ENCODE data around the gene NR3C1. TPM values are rescaled to one million over a fixed set of nuclear protein-coding genes. Genes with fewer than 3 reads are reported as not detected.

NR3C1 gene
- total and polyA plus RNA-seq, 2 of the 13 experiments (the other 11 are each of a cell fraction or from before 2014, with no cell fraction given): 10.0 to 24.3 TPM

DNA sequence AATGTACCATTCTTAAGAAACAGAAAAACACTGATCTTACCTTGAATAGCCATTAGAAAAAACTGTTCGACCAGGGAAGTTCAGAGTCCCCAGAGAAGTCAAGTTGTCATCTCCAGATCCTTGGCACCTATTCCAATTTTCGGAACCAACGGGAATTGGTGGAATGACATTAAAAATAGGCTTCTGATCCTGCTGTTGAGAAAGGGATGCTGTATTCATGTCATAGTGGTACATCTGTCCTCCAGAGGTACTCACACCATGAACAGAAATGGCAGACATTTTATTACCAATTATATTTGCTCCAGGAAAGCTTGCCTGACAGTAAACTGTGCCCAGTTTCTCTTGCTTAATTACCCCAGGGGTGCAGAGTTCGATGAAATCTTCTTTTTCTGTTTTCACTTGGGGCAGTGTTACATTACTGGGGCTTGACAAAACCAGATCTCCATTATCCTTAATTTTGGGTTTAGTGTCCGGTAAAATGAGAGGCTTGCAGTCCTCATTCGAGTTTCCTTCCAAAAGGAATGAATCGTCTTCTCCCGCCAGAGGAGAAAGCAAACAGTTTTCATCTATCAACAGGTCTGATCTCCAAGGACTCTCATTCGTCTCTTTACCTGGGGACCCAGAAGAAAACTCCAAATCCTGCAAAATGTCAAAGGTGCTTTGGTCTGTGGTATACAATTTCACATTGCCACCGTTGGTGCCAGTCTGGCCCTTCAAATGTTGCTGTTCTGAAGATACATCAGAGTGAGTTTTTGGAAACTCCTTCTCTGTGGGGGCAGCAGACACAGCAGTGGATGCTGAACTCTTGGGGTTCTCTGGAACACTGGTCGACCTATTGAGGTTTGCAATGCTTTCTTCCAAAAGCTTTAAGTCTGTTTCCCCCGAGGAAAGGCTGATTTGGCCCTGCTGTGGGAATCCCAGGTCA lies 3.6 kb downstream of the NR3C1 start:
- Histone ChIP-seq H3K36me3 (replicated peaks in 1 of 2; ENCODE audit: control insufficient read depth in 1 of 2, insufficient read depth in 2 of 2, low read length in 2 of 2) (no peaks in the 10 kb centered on the region), H3K4me3 (replicated peaks in 1 of 3; ENCODE audit: insufficient read depth in 1 of 3, low read depth in 2 of 3, low read length in 3 of 3) (peak overlapping the region; percentile 80 to 96 (median 95); a peak in 5 of 6 replicates), H3K9ac (ENCODE audit: insufficient read depth, low read depth, low read length) (peak overlapping the region; percentile 56), H2AFZ (ENCODE audit: low read length) (no peak overlapping the region), H3K27ac (ENCODE audit: extremely low read length, insufficient read depth, low read length) (peak overlapping the region; percentile 31), H3K4me1 (ENCODE audit: insufficient read depth, low read length) (peaks cover 70% of the 10 kb centered on the region), H3K9me3 (ENCODE audit: low read length) (no peaks in the 10 kb centered on the region), H3K4me2 (ENCODE audit: low read depth, low read length) (peak overlapping the region; percentile 87), H3K79me2 (ENCODE audit: insufficient read depth, low read length) (peaks cover 79% of the 10 kb centered on the region), H4K20me1 (ENCODE audit: insufficient read depth, low read length) (peaks cover 3% of the 10 kb centered on the region; the same call in 1 of the 2 replicates), H3K27me3 (ENCODE audit: control insufficient read depth in 1 of 2, insufficient read depth in 2 of 2, low read length in 2 of 2) (no peaks in the 10 kb centered on the region; a peak in 1 of 5 replicates)
- WGBS (ENCODE audit: low lambda C conversion rate): 52% methylated on average over 11 of the region's 12 CpGs
- in situ Hi-C loops (cut with HindIII; ENCODE audit: extremely low pct_ligation_motif_present, low pct_unique_long_range_greater_than_20kb): no loop called here
- POLR2A ChIA-PET: no interaction called here
- no peak for TF ChIP-seq TRIM24 (CRISPR knock-in tag; IDR thresholded peaks at IDR 0.05)
- TF ChIP-seq, protein P1, sequence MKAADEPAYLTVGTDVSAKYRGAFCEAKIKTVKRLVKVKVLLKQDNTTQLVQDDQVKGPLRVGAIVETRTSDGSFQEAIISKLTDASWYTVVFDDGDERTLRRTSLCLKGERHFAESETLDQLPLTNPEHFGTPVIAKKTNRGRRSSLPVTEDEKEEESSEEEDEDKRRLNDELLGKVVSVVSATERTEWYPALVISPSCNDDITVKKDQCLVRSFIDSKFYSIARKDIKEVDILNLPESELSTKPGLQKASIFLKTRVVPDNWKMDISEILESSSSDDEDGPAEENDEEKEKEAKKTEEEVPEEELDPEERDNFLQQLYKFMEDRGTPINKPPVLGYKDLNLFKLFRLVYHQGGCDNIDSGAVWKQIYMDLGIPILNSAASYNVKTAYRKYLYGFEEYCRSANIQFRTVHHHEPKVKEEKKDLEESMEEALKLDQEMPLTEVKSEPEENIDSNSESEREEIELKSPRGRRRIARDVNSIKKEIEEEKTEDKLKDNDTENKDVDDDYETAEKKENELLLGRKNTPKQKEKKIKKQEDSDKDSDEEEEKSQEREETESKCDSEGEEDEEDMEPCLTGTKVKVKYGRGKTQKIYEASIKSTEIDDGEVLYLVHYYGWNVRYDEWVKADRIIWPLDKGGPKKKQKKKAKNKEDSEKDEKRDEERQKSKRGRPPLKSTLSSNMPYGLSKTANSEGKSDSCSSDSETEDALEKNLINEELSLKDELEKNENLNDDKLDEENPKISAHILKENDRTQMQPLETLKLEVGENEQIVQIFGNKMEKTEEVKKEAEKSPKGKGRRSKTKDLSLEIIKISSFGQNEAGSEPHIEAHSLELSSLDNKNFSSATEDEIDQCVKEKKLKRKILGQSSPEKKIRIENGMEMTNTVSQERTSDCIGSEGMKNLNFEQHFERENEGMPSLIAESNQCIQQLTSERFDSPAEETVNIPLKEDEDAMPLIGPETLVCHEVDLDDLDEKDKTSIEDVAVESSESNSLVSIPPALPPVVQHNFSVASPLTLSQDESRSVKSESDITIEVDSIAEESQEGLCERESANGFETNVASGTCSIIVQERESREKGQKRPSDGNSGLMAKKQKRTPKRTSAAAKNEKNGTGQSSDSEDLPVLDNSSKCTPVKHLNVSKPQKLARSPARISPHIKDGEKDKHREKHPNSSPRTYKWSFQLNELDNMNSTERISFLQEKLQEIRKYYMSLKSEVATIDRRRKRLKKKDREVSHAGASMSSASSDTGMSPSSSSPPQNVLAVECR (CRISPR knock-in tag; IDR thresholded peaks at IDR 0.05; ENCODE audit: borderline replicate concordance): 0 out of 2 replicates have a peak, but pooled peaks have one; percentile 3
- intact Hi-C loops (cut with micrococcal nuclease; ENCODE audit: unreplicated experiment): loop anchor here (2.0 to 10.0 kb wide), 6 partner anchors 93 to 478 kb away; no protein-coding TSS in a partner anchor
- FAIRE-seq: peak; percentile 37
- no peak for DNase-seq (ENCODE audit: low spot score)
- CTCF ChIA-PET (ENCODE audit: low intra/inter-chr PET ratio, low total read pairs): no interaction called here
- ATAC-seq: no peak
- BruUV-seq (replicated peaks): no TSS peak

Measured in HepG2 (cell line).